ENCODE measurements around the gene SEMA4B. TPM values are rescaled to one million over a fixed set of nuclear protein-coding genes. Genes with fewer than 3 reads are reported as not detected.

The SEMA4B gene
- total and polyA plus RNA-seq, 9 of the 15 experiments (the other 6 are each of a cell fraction or from before 2014, with no cell fraction given) = 1.3 to 33.6 (median 11.0) TPM

- TF ChIP-seq NR2C2 (CRISPR knock-in tag; IDR thresholded peaks at IDR 0.05) = no peak
- TF ChIP-seq NR2C2 (tag; IDR thresholded peaks at IDR 0.05) = peak; percentile 80
- no peak for TF ChIP-seq SIX5 (IDR thresholded peaks at IDR 0.05; ENCODE audit: borderline replicate concordance in 1 of 2, insufficient read depth in 1 of 2, low read depth in 1 of 2, low read length in 2 of 2)
- TF ChIP-seq HSF4 (CRISPR knock-in tag; IDR thresholded peaks at IDR 0.05; ENCODE audit: borderline replicate concordance) = no peak
- TF ChIP-seq PPARD (CRISPR knock-in tag; IDR thresholded peaks at IDR 0.05) = no peak
- TF ChIP-seq REST (IDR thresholded peaks at IDR 0.05; ENCODE audit: borderline replicate concordance) = no peak
- no peak for TF ChIP-seq REST (CRISPR knock-in tag; IDR thresholded peaks at IDR 0.05; ENCODE audit: low read depth)
- peak; percentile 71 for TF ChIP-seq CTCFL (IDR thresholded peaks at IDR 0.05; ENCODE audit: borderline replicate concordance, insufficient read depth, low read depth, low read length, poor library complexity, severe bottlenecking)
- TF ChIP-seq ZC3H8 (IDR thresholded peaks at IDR 0.05) = no peak
- TF ChIP-seq ZNF143 (CRISPR knock-in tag; IDR thresholded peaks at IDR 0.05) = no peak
- no peak for TF ChIP-seq TAF9B (IDR thresholded peaks at IDR 0.05; ENCODE audit: partially characterized antibody)
- no peak for TF ChIP-seq ELF1 (tag; IDR thresholded peaks at IDR 0.05)
- TF ChIP-seq MCM3 (IDR thresholded peaks at IDR 0.05) = no peak
- no peak for TF ChIP-seq NONO (IDR thresholded peaks at IDR 0.05; ENCODE audit: low read depth in 2 of 2, low read length in 1 of 2)
- no peak for TF ChIP-seq RBM17 (IDR thresholded peaks at IDR 0.05; ENCODE audit: borderline replicate concordance, low read depth, low read length)
- no peak for TF ChIP-seq ZNF436 (CRISPR knock-in tag; IDR thresholded peaks at IDR 0.05)
- TF ChIP-seq NELFE (IDR thresholded peaks at IDR 0.05; ENCODE audit: insufficient read depth, insufficient read length) = no peak
- TF ChIP-seq E2F3 (CRISPR knock-in tag; IDR thresholded peaks at IDR 0.05) = no peak
Observed at GRCh38 chr15:90184119-90184785, 16.9 kb upstream of the SEMA4B start (continued).
